HCT116 (cell line): Measurements from ENCODE around the gene ARHGEF3. TPM values are rescaled to one million over a fixed set of nuclear protein-coding genes. Genes with fewer than 3 reads are reported as not detected.

ENCODE experiments used
- ATAC-seq: fragments of 200-7000 bp; cut with Tn5 transposase; 2 replicates; pipeline ENCODE4 v1.9.1; 2020; ENCODE audit warnings: mild to moderate bottlenecking, moderate library complexity
- BruUV-seq: library from RNA; stranded (reverse); fragments of 400-500 nt; replicated peaks from 2 replicates; lab custom pipeline; 2021; lab: Mats Ljungman, UMichigan
- CTCF ChIA-PET: fragments of 300-600 bp; sonication (Branson Sonifier 250); formaldehyde crosslinking; loops from one replicate; lab custom pipeline; 2021; ENCODE audit warnings: antibody characterized with exemption; lab: Charles Lee
- POLR2A ChIA-PET: fragments of 300-600, 350-600 bp; sonication (Branson Sonifier 250); formaldehyde crosslinking; loops from one replicate; lab custom pipeline; 2021; ENCODE audit warnings: antibody characterized with exemption; lab: Charles Lee
- RAD21 ChIA-PET, 2 experiments: fragments of 300-600 bp; sonication (Branson Sonifier 250); formaldehyde crosslinking; loops; one replicate each; lab custom pipeline; 2023; ENCODE audit warnings: low total read pairs in 2 of 2; ENCODE audit not compliant: uncharacterized antibody in 2 of 2, unreplicated experiment in 2 of 2, low non-redundant PET in 1 of 2; lab: Charles Lee
- DNase-seq: peaks from one replicate; pipeline ENCODE4 v3.0.0-alpha.2; 2010; ENCODE audit warnings: low read depth, low spot score
- H2AFZ ChIP-seq: fragments of 200-600 bp; shearing (Covaris generic), sonication (generic); 2 replicates; pipeline ENCODE4 v1.6.1; 2017; ENCODE audit warnings: low read depth, mixed run types, mixed read lengths, antibody characterized with exemption, low read length; ENCODE audit not compliant: poor library complexity, severe bottlenecking
- H3K27ac ChIP-seq: 2 replicates; pipeline ENCODE4 v1.5.1; 2012; ENCODE audit warnings: low read depth, low read length
- H3K27me3 ChIP-seq: fragments of 200-600 bp; sonication (generic); 2 replicates; pipeline ENCODE4 v1.6.1; 2016; ENCODE audit warnings: mixed run types, low read length, mixed read lengths; ENCODE audit not compliant: insufficient read depth
- H3K36me3 ChIP-seq, 2 experiments: fragments of 200-500 bp in 1 of 2; fragments of 200-600 bp in 1 of 2; sonication (Bioruptor generic) in 1 of 2; sonication (generic) in 1 of 2; 2 replicates each; pipeline versions ENCODE4 v1.5.1 to v1.6.1; 2014 to 2016; ENCODE audit warnings: low read length in 2 of 2, inconsistent platforms in 1 of 2, mixed read lengths in 1 of 2, mixed run types in 1 of 2; ENCODE audit not compliant: insufficient read depth in 2 of 2, control insufficient read depth in 1 of 2
- H3K4me1 ChIP-seq, 2 experiments: fragments of 200-600 bp in 1 of 2; sonication (generic) in 1 of 2; 2 replicates each; pipeline versions ENCODE4 v1.5.1 to v1.6.1; 2012 to 2017; ENCODE audit warnings: low read length in 2 of 2, inconsistent platforms in 1 of 2, mild to moderate bottlenecking in 1 of 2, mixed read lengths in 1 of 2, mixed run types in 1 of 2, moderate library complexity in 1 of 2; ENCODE audit not compliant: insufficient read depth in 2 of 2, control insufficient read depth in 1 of 2
- H3K4me2 ChIP-seq: fragments of 200-600 bp; sonication (generic); 2 replicates; pipeline ENCODE4 v1.6.1; 2017; ENCODE audit warnings: mixed run types, low read length, mixed read lengths
- H3K4me3 ChIP-seq, 2 experiments: fragments of 200-600 bp in 1 of 2; sonication (generic) in 1 of 2; replicated peaks in 1 of 2; 2 replicates each; pipeline ENCODE4 v1.5.1; 2011 to 2016; ENCODE audit warnings: low read length in 2 of 2, control low read depth in 1 of 2, low read depth in 1 of 2, mild to moderate bottlenecking in 1 of 2, mixed read lengths in 1 of 2, mixed run types in 1 of 2
- H3K79me2 ChIP-seq: fragments of 200-600 bp; sonication (generic); 2 replicates; pipeline ENCODE4 v1.6.1; 2017; ENCODE audit warnings: mild to moderate bottlenecking, mixed run types, low read length, moderate library complexity, mixed read lengths; ENCODE audit not compliant: insufficient read depth
- H3K9ac ChIP-seq: fragments of 200-600 bp; sonication (generic); 2 replicates; pipeline ENCODE4 v1.6.1; 2016; ENCODE audit warnings: low read length, mixed read lengths
- H3K9me2 ChIP-seq: fragments of 200-600 bp; sonication (generic), shearing (Covaris generic); 2 replicates; pipeline ENCODE4 v1.6.1; 2017; ENCODE audit warnings: mixed run types, mild to moderate bottlenecking, moderate library complexity; ENCODE audit not compliant: insufficient read depth
- H3K9me3 ChIP-seq, 2 experiments: fragments of 200-500 bp in 1 of 2; fragments of 200-600 bp in 1 of 2; sonication (Bioruptor generic) in 1 of 2; sonication (generic) in 1 of 2; 2 replicates each; pipeline ENCODE4 v1.6.1; 2014 to 2017; ENCODE audit warnings: low read length in 2 of 2, mixed read lengths in 2 of 2, inconsistent platforms in 1 of 2, low read depth in 1 of 2, mild to moderate bottlenecking in 1 of 2, mixed run types in 1 of 2, moderate library complexity in 1 of 2; ENCODE audit not compliant: control insufficient read depth in 1 of 2, insufficient read depth in 1 of 2
- H4K20me1 ChIP-seq: fragments of 200-600 bp; sonication (generic), shearing (Covaris generic); 2 replicates; pipeline ENCODE4 v1.6.1; 2017; ENCODE audit warnings: mixed run types, mild to moderate bottlenecking, moderate library complexity; ENCODE audit not compliant: insufficient read depth
- ATF3 ChIP-seq: IDR thresholded peaks from 2 replicates; pipeline ENCODE4 v1.6.1; 2012
- CEBPB ChIP-seq: IDR thresholded peaks from 2 replicates; pipeline ENCODE4 v1.6.1; 2012; ENCODE audit warnings: low read depth
- CTCF ChIP-seq, 3 experiments: fragments of 200-600 bp in 1 of 3; sonication (generic) in 1 of 3; IDR thresholded peaks in 2 of 3; conservative IDR thresholded peaks in 1 of 3; 2 replicates each; pipeline ENCODE4 v1.5.1; 2012 to 2017; ENCODE audit warnings: low read depth in 2 of 3, low read length in 2 of 3, antibody characterized with exemption in 1 of 3, borderline replicate concordance in 1 of 3, control low read depth in 1 of 3, mild to moderate bottlenecking in 1 of 3, mixed read lengths in 1 of 3, mixed run types in 1 of 3, moderate library complexity in 1 of 3; ENCODE audit not compliant: insufficient read depth in 1 of 3
- EGR1 ChIP-seq: IDR thresholded peaks from 2 replicates; pipeline ENCODE4 v1.6.1; 2012; ENCODE audit warnings: low read depth
- ELF1 ChIP-seq: IDR thresholded peaks from 2 replicates; pipeline ENCODE4 v1.6.1; 2012; ENCODE audit warnings: low read depth, borderline replicate concordance
- EZH2 ChIP-seq: fragments of 200-600 bp; sonication (generic); IDR thresholded peaks from 2 replicates; pipeline ENCODE4 v1.6.1; 2017; ENCODE audit warnings: antibody characterized with exemption, mixed run types
- EZH2phosphoT487 ChIP-seq: fragments of 200-600 bp; IDR thresholded peaks from 2 replicates; pipeline ENCODE4 v1.6.1; 2018; ENCODE audit warnings: antibody characterized with exemption, borderline replicate concordance
- POLR2AphosphoS5 ChIP-seq: IDR thresholded peaks from 2 replicates; pipeline ENCODE4 v1.6.1; 2011; ENCODE audit warnings: mild to moderate bottlenecking, low read depth, low read length, moderate library complexity
- RAD21 ChIP-seq: IDR thresholded peaks from 2 replicates; pipeline ENCODE4 v1.6.1; 2012; ENCODE audit warnings: low read depth, mild to moderate bottlenecking
- REST ChIP-seq: IDR thresholded peaks from 2 replicates; pipeline ENCODE4 v1.6.1; 2012; ENCODE audit warnings: low read depth
- SIN3A ChIP-seq: IDR thresholded peaks from 2 replicates; pipeline ENCODE4 v1.6.1; 2012; ENCODE audit warnings: low read depth
- SP1 ChIP-seq: IDR thresholded peaks from 2 replicates; pipeline ENCODE4 v1.6.1; 2012; ENCODE audit warnings: low read depth
- SRF ChIP-seq: IDR thresholded peaks from 2 replicates; pipeline ENCODE4 v1.6.1; 2012; ENCODE audit warnings: low read depth
- TCF7L2 ChIP-seq: IDR thresholded peaks from 2 replicates; pipeline ENCODE4 v1.7.0; 2011; ENCODE audit warnings: borderline replicate concordance, inconsistent platforms; ENCODE audit not compliant: insufficient read depth, insufficient read length; ENCODE audit errors: extremely low read depth
- YY1 ChIP-seq: IDR thresholded peaks from 2 replicates; pipeline ENCODE4 v1.6.1; 2011; ENCODE audit warnings: low read length, low read depth, moderate library complexity, mild to moderate bottlenecking; ENCODE audit not compliant: insufficient replicate concordance; ENCODE audit errors: extremely low read depth
- ZFX ChIP-seq: fragments of 450-650 bp; IDR thresholded peaks from 2 replicates; pipeline ENCODE4 v1.6.1; 2017
- ZNF274 ChIP-seq: fragments of 200-500 bp; sonication (Bioruptor generic); IDR thresholded peaks from 2 replicates; pipeline ENCODE4 v1.6.1; 2014; ENCODE audit warnings: mild to moderate bottlenecking, low read depth, low read length, inconsistent platforms
- intact Hi-C: fragments of 100-400 bp; cut with micrococcal nuclease; formaldehyde crosslinking; loops from 2 replicates; pipeline ENCODE4 v1.10.0; 2022
- total RNA-seq: library from RNA; stranded (reverse); gene quantifications from one replicate; pipeline ENCODE4 v1.2.1, GENCODE V29; 2021; ENCODE audit not compliant: unreplicated experiment

The ARHGEF3 gene
- total RNA-seq, 1 experiment from 2014 or later = 18.1 TPM

- ATAC-seq (no peak), DNase-seq (no peak)
- no peak overlapping the region for H3K27ac ChIP-seq
- RAD21 ChIA-PET = interaction anchor here in 1 of 2 experiments (0.5 kb wide), 1 partner anchor 16 kb away, joined by 6 read pairs; the partner anchor contains the start of gene ARHGEF3
- no peak overlapping the region for H2AFZ ChIP-seq
- no peaks in the 10 kb centered on the region for H3K9me2 ChIP-seq
- no peaks in the 10 kb centered on the region for H3K9me3 ChIP-seq
- TF ChIP-seq REST = no peak
- TF ChIP-seq TCF7L2 = no peak
- TF ChIP-seq CTCF (IDR thresholded peaks at IDR 0.05 in 2 of 3, conservative IDR thresholded peaks at IDR 0.05 in 1 of 3; ENCODE audit: borderline replicate concordance in 1 of 3, insufficient read depth in 1 of 3, low read depth in 2 of 3, low read length in 2 of 3) = no peak
- TF ChIP-seq SIN3A = no peak
- no peak for TF ChIP-seq YY1
- TF ChIP-seq RAD21 = no peak
- TF ChIP-seq ZNF274 = no peak
- no peak for TF ChIP-seq EZH2phosphoT487
- no peak for TF ChIP-seq CEBPB
- no peak for TF ChIP-seq EZH2
- TF ChIP-seq SP1 = no peak
- TF ChIP-seq ZFX = no peak
- TF ChIP-seq ELF1 = no peak
- no peak for TF ChIP-seq ATF3
- TF ChIP-seq EGR1 = no peak
- TF ChIP-seq SRF = no peak
- no peak for TF ChIP-seq POLR2AphosphoS5
- H3K4me1 ChIP-seq = peaks cover 28 to 44% of the 10 kb centered on the region in 2 experiments
- H4K20me1 ChIP-seq = no peaks in the 10 kb centered on the region
- no peaks in the 10 kb centered on the region for H3K79me2 ChIP-seq
- POLR2A ChIA-PET = interaction anchor here (1.6 kb wide), 1 partner anchor 9 kb away, joined by 3 read pairs; no protein-coding TSS in a partner anchor
- no peak overlapping the region for H3K9ac ChIP-seq
- no TSS peak for BruUV-seq
- intact Hi-C loops = no loop called here
- peak overlapping the region; percentile 53; the same call in 1 of the 2 replicates for H3K4me2 ChIP-seq
- no peak overlapping the region for H3K4me3 ChIP-seq
- CTCF ChIA-PET = interaction anchor here (2.4 kb wide), 1 partner anchor 18 kb away, joined by 8 read pairs; no protein-coding TSS in a partner anchor
- H3K27me3 ChIP-seq = no peaks in the 10 kb centered on the region
- no peaks in the 10 kb centered on the region for H3K36me3 ChIP-seq
Observed at GRCh38 chr3:56817646-56818045, 15.9 kb upstream of the ARHGEF3 start.
